ENCODE results near the gene ARRDC2.
"Not testable (repeated sequence)": the region's sequence is repeated elsewhere in the genome, so short reads cannot be mapped to it uniquely, and the experiment has no call there.

Gene ARRDC2

DNA sequence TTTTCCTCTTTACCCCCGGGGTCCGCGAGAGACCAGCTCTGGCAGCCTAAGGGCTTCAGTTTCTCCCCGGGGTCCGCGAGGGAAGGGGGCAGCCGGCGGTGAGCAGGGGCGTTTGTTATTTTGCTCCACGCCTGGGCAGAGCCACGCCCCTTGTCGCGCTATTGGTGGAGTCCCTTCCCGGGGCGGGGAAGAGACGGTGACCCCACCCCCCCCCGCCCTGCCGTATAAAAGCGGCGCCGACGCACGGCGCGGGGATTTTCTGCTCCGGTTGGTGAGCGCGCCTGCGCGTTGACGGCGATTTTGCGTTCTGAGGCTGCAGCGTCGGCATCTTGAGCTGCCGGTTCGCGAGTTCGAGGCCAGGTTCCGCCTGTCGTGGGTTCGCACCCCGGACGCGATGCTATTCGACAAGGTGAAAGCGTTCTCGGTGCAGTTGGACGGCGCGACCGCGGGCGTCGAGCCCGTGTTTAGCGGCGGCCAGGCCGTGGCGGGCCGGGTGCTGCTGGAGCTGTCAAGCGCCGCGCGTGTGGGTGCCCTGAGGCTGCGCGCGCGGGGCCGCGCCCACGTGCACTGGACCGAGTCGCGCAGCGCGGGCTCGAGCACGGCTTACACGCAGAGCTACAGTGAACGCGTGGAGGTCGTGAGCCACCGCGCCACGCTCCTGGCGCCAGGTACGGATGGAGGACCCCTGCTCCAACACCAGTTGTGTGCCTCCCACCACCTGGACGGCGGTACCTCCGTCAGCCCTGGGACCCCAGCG lies at the start of gene ARRDC2:
TSS of gene ARRDC2 (plus strand) at position 254 of the 757 bp plus-strand sequence. CDS start at position 395, 141 bp downstream.
- DNase-seq: peak; percentile 81

GRCh38 chr19:17963936-17964691 lies 43.9 kb upstream of the ARRDC2 start:
- no peak for DNase-seq

GRCh38 chr19:17965370-17966128 lies 42.4 kb upstream of the ARRDC2 start:
- no peak for DNase-seq

- DNase-seq: no peak
These were observed 41.9 kb upstream of the ARRDC2 start for GRCh38 chr19:17966129-17966483.

GRCh38 chr19:17966550-17967256 lies 41.3 kb upstream of the ARRDC2 start, which contains the start of gene KCNN1:
TSS of gene KCNN1 (plus strand) at chr19:17967107. CDS start at chr19:17973889, 6,782 bp downstream.
- DNase-seq: no peak

DNA sequence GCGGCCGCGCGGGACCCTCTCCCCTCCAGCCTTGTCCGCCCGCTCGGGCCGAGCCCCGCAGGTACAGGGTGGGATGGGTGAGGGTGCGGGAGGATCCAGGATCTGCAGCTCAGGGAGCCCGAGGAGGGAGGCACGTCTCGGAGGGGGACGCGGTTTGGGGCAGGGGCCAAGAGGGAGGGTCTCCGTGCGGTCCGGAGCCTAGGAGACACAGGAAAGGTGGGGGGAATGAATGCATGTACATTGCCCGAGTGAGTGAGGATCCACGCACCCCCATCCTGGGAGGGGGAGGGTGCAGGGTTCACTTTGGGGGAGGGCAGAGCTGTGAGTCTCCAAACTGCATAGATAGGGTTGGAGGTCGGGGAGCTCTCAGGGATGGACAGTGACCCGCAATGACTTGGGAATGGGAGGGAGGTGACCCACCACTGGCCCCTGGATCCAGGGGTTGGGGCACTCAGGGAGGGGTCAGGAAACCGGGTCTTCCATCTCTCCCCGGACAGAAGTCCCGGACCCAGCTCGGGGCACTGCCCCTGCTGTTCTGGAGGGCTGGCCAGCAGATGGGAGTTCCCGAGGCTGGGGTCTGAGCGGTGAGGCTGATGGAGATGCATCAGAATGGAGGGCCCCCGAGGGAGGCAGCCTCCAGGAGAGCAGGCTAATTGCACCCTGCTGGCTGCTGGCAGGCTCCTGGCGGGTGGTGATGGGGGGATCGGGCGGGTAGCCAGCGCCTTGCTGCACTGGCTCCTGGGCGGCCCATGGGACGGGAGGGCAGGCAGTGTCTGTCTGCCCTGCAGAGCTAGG lies 40.5 kb upstream of the ARRDC2 start:
- DNase-seq: no peak

DNA sequence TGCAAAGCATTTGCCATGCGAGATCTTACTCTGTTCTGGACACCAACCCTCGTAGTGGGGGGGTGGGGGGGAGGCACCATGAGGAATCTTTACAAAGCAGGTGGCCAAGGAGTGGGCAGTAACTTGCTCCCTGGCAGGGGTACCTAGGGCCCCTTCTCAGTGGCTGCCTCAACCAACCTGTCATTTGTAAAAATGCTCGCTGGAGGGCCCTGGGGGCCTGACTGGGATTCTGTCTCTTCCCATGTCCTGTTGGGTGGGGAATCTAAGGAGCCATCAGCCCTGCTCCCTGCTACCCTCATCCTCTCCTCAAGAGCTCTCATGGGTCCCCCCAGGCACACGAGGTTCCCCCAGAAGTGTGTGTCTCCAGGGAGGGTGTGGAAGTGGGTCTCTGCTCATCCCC lies 39.6 kb upstream of the ARRDC2 start:
- DNase-seq: no peak

GRCh38 chr19:17969096-17969792 lies 38.7 kb upstream of the ARRDC2 start:
- no peak for DNase-seq

GRCh38 chr19:17972230-17972629 lies 35.7 kb upstream of the ARRDC2 start:
- no peak for DNase-seq

DNA sequence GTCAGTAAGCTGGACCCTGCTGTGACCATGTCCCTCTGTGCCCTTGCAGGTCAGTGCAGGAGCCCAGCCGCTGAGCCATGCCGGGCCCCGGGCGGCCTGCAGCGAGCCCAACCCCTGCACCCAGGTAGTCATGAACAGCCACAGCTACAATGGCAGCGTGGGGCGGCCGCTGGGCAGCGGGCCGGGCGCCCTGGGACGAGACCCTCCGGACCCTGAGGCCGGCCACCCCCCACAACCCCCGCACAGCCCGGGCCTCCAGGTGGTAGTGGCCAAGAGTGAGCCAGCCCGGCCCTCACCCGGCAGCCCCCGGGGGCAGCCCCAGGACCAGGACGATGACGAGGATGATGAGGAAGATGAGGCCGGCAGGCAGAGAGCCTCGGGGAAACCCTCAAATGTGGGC lies 34.2 kb upstream of the ARRDC2 start:
- no peak for DNase-seq

- DNase-seq: no peak
These were observed 33.4 kb upstream of the ARRDC2 start for GRCh38 chr19:17974551-17974950.

GRCh38 chr19:17975032-17975431 lies 32.9 kb upstream of the ARRDC2 start:
- no peak for DNase-seq

DNA sequence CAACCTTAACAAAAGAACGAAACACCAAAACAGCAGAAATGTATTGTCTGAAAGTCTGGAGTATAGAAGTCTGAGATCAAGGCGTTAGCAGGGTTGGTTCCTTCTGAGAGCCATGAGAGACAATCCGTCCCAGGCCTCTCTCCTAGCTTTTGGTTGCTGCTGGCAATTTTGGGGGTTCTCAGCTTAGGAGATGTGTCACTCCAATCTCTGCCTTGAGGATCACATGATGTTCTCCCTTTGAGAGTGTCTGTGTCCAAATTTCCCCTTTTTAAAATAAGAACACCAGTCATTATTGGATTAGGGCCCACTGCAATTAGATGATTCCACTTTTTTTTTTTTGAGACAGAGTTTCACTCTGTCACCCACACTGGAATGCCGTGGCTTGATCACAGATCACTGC lies 30.9 kb upstream of the ARRDC2 start:
- no peak for DNase-seq

- no peak for DNase-seq
These were observed 30.5 kb upstream of the ARRDC2 start for GRCh38 chr19:17977488-17977887.

- no peak for DNase-seq
These were observed 26.4 kb upstream of the ARRDC2 start for GRCh38 chr19:17981611-17982010.

- no peak for DNase-seq
These were observed 25.5 kb upstream of the ARRDC2 start for GRCh38 chr19:17982430-17982829.

DNA sequence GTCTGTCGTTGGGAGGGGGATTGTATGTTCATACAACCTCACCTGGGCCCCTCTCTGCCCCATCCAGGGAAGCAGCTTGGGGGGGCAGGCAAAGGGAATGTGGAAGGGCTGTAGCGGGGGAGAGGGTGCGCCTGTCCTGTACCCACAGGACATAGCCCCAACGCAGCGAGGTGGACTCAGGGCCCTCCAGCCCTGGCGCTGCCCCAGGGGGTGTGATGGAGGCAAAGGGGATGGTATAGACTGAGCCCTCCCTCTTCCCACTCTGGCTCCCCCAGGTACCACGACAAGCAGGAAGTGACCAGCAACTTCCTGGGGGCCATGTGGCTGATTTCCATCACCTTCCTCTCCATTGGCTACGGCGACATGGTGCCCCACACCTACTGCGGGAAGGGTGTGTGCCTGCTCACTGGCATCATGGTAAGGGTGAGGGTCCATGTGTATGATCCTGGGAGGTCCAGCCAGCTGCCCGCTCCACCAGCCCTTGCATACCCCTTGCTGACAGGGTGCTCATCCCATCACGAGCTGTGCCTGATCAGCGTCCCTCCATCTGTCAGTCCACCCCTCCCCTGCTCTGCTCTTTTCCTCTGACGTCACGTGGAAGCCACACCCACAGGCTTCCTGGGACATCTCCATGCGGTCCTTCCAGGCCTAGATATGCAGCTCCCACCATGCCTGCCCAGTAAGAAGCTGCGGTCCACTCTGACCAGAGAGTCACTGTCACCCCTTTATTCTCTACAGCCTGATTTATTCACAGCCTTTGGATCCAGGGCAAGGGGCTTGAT lies 22.7 kb upstream of the ARRDC2 start:
- no peak for DNase-seq

- DNase-seq: not testable (repeated sequence)
These were observed 21.4 kb upstream of the ARRDC2 start for GRCh38 chr19:17986569-17986968.

DNA sequence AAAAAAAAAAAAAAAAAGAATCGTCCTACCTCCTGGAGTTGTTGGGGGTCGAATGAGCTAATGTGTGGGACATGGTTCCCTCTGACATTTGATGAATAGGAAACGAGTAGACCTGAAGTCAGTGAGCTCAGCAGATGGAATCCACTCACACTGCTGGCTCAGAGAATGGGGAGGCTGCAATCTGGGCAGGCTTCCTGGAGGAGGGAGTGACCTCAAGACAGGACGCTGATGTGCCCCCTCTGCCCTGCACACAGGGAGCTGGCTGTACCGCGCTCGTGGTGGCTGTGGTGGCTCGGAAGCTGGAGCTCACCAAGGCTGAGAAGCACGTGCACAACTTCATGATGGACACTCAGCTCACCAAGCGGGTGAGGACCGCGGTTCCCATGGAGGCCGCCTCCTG lies 19.8 kb upstream of the ARRDC2 start:
- no peak for DNase-seq

- DNase-seq: no peak
These were observed 18.4 kb upstream of the ARRDC2 start for GRCh38 chr19:17989425-17990094.
